ENCODE data around the gene ATAD3B. TPM values are rescaled to one million over a fixed set of nuclear protein-coding genes. Genes with fewer than 3 reads are reported as not detected.

ATAD3B gene
- total and polyA plus RNA-seq, 10 of the 15 experiments (the other 5 are each of a cell fraction or from before 2014, with no cell fraction given): 0.03 to 38.8 (median 23.8) TPM

DNA sequence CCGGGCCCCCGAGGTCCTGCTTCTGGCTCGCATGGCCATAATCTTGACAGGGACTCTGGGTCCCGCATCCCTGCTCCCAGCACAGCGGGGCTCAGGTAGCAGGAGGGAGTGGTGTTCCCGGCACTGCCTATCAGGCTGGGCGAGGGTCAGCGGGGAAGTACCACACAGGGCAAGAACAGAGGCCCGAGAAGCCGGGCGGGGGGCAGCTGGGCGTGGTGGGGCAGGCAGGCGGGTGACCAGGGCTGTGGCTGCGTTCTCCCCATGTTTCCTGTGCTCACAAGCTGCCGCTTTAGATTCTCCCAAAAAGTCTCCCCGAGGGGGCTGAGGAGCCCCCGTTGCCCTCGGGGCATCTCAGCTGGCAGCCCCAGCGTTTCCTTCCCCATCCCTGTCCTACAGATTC is 18.3 kb downstream of the ATAD3B start:
- H3K4me2 ChIP-seq (ENCODE audit: control insufficient read depth, insufficient read depth): no peak overlapping the region
- H3K36me3 ChIP-seq (ENCODE audit: control insufficient read depth in 2 of 2, insufficient read depth in 2 of 2, low read length in 1 of 2): peaks cover 6 to 21% of the 10 kb centered on the region in 2 experiments; a peak in 3 of 4 replicates
- WGBS (ENCODE audit: insufficient coverage, insufficient replicate concordance, low lambda C conversion rate, missing lambda C conversion rate): 99% methylated on average over 19 of the region's 19 CpGs
- TF ChIP-seq, protein P1, sequence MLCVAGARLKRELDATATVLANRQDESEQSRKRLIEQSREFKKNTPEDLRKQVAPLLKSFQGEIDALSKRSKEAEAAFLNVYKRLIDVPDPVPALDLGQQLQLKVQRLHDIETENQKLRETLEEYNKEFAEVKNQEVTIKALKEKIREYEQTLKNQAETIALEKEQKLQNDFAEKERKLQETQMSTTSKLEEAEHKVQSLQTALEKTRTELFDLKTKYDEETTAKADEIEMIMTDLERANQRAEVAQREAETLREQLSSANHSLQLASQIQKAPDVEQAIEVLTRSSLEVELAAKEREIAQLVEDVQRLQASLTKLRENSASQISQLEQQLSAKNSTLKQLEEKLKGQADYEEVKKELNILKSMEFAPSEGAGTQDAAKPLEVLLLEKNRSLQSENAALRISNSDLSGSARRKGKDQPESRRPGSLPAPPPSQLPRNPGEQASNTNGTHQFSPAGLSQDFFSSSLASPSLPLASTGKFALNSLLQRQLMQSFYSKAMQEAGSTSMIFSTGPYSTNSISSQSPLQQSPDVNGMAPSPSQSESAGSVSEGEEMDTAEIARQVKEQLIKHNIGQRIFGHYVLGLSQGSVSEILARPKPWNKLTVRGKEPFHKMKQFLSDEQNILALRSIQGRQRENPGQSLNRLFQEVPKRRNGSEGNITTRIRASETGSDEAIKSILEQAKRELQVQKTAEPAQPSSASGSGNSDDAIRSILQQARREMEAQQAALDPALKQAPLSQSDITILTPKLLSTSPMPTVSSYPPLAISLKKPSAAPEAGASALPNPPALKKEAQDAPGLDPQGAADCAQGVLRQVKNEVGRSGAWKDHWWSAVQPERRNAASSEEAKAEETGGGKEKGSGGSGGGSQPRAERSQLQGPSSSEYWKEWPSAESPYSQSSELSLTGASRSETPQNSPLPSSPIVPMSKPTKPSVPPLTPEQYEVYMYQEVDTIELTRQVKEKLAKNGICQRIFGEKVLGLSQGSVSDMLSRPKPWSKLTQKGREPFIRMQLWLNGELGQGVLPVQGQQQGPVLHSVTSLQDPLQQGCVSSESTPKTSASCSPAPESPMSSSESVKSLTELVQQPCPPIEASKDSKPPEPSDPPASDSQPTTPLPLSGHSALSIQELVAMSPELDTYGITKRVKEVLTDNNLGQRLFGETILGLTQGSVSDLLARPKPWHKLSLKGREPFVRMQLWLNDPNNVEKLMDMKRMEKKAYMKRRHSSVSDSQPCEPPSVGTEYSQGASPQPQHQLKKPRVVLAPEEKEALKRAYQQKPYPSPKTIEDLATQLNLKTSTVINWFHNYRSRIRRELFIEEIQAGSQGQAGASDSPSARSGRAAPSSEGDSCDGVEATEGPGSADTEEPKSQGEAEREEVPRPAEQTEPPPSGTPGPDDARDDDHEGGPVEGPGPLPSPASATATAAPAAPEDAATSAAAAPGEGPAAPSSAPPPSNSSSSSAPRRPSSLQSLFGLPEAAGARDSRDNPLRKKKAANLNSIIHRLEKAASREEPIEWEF (IDR thresholded peaks at IDR 0.05; ENCODE audit: insufficient replicate concordance, low read depth, low read length): no peak
- TF ChIP-seq RUNX3 (IDR thresholded peaks at IDR 0.05; ENCODE audit: low read length): no peak
- intact Hi-C loops (cut with micrococcal nuclease; ENCODE audit: unreplicated experiment): no loop called here
- no peak overlapping the region for H3K27ac ChIP-seq (ENCODE audit: control insufficient read depth, insufficient read depth)
- ChIA-PET POLR2A (no interaction called here), SMC1A (ENCODE audit: uncharacterized antibody, unreplicated experiment) (no interaction called here), RAD21 (ENCODE audit: unreplicated experiment) (no interaction called here), CTCF (no interaction called here)
- H3K4me3 ChIP-seq: no peak overlapping the region
- no TSS peak for BruUV-seq (replicated peaks)
- no peaks in the 10 kb centered on the region for H3K79me2 ChIP-seq (ENCODE audit: control insufficient read depth, insufficient read depth, low read length)
- no peaks in the 10 kb centered on the region for H3K4me1 ChIP-seq (ENCODE audit: control insufficient read depth, insufficient read depth, low read length)
- no peak for DNase-seq (ENCODE audit: low read depth, low spot score)
- H2AFZ ChIP-seq (ENCODE audit: control insufficient read depth, low read depth, low read length): no peak overlapping the region
- in situ Hi-C loops (cut with MboI): no loop called here
- H4K20me1 ChIP-seq (ENCODE audit: control insufficient read depth, insufficient read depth): no peaks in the 10 kb centered on the region
- ATAC-seq: no peak
- peaks cover 6% of the 10 kb centered on the region; the same call in 2 of the 3 replicates for H3K9me3 ChIP-seq (replicated peaks; ENCODE audit: control insufficient read depth, insufficient read depth, low read length)
- no peak overlapping the region for H3K9ac ChIP-seq (ENCODE audit: control insufficient read depth, insufficient read depth, low read length)
- no peak for FAIRE-seq
- no peaks in the 10 kb centered on the region for H3K27me3 ChIP-seq (replicated peaks in 1 of 2; ENCODE audit: control insufficient read depth in 2 of 2, insufficient read depth in 2 of 2, low read length in 1 of 2)
